NT2/D1 (cell line): ENCODE data around the gene PARD3.

ENCODE experiments used
- SUZ12 ChIP-seq: IDR thresholded peaks from 2 replicates; pipeline ENCODE4 v1.6.1; 2011; ENCODE audit not compliant: insufficient read length, insufficient read depth; ENCODE audit errors: extremely low read depth
- YY1 ChIP-seq: IDR thresholded peaks from 2 replicates; pipeline ENCODE4 v1.6.1; 2011; ENCODE audit not compliant: insufficient read length, insufficient read depth
- ZNF274 ChIP-seq: IDR thresholded peaks from 2 replicates; pipeline ENCODE4 v1.6.1; 2011; ENCODE audit warnings: mild to moderate bottlenecking, low read depth, low read length

GRCh38 chr10:34707656-34708055, 107.4 kb downstream of the PARD3 start:
- TF ChIP-seq YY1 (no peak), ZNF274 (no peak), SUZ12 (no peak)
